Measurements from ENCODE around the gene SAMD11. TPM values are rescaled to one million over a fixed set of nuclear protein-coding genes. Genes with fewer than 3 reads are reported as not detected.

Gene SAMD11
- total RNA-seq, 1 experiment from 2014 or later, result 11.5 TPM

- TF ChIP-seq CTCF (IDR thresholded peaks at IDR 0.05 in 2 of 3, conservative IDR thresholded peaks at IDR 0.05 in 1 of 3; ENCODE audit: borderline replicate concordance in 1 of 3, insufficient read depth in 1 of 3, low read depth in 2 of 3, low read length in 2 of 3), result no peak
- TF ChIP-seq ZNF274 (IDR thresholded peaks at IDR 0.05; ENCODE audit: low read depth, low read length), result no peak
- TF ChIP-seq YY1 (IDR thresholded peaks at IDR 0.05; ENCODE audit: extremely low read depth, insufficient replicate concordance, low read depth, low read length), result no peak
- no peak for TF ChIP-seq EGR1 (IDR thresholded peaks at IDR 0.05; ENCODE audit: low read depth)
These were observed 39.6 kb downstream of the SAMD11 start (continued) for GRCh38 chr1:963301-963651.

GRCh38 chr1:963746-964525 lies 40.2 kb downstream of the SAMD11 start:
- H3K27me3 ChIP-seq (ENCODE audit: insufficient read depth, low read length), result no peaks in the 10 kb centered on the region
- no peak overlapping the region for H3K9ac ChIP-seq (ENCODE audit: low read length)
- no peak overlapping the region for H2AFZ ChIP-seq (ENCODE audit: low read depth, low read length, poor library complexity, severe bottlenecking)
- H4K20me1 ChIP-seq (ENCODE audit: insufficient read depth), result no peaks in the 10 kb centered on the region
- no peak overlapping the region for H3K27ac ChIP-seq (ENCODE audit: low read depth, low read length)
- CTCF ChIA-PET, result no interaction called here
- RAD21 ChIA-PET (ENCODE audit: low non-redundant PET in 1 of 2, low total read pairs in 2 of 2, uncharacterized antibody in 2 of 2, unreplicated experiment in 2 of 2), result no interaction called here
- TF ChIP-seq YY1 (IDR thresholded peaks at IDR 0.05; ENCODE audit: extremely low read depth, insufficient replicate concordance, low read depth, low read length), result no peak
- no peak for TF ChIP-seq SP1 (IDR thresholded peaks at IDR 0.05; ENCODE audit: low read depth)
- no peak for TF ChIP-seq MAX (IDR thresholded peaks at IDR 0.05)
- TF ChIP-seq CBX3 (IDR thresholded peaks at IDR 0.05; ENCODE audit: low read depth), result no peak
- H3K79me2 ChIP-seq (ENCODE audit: insufficient read depth, low read length), result peaks cover 27% of the 10 kb centered on the region
- POLR2A ChIA-PET, result interaction anchor here (0.7 kb wide), 1 partner anchor 50 kb away, joined by 3 read pairs; the partner anchor contains the start of gene ISG15
- no peak for DNase-seq (ENCODE audit: low read depth, low spot score)
- H3K4me3 ChIP-seq (replicated peaks in 1 of 2; ENCODE audit: low read depth in 1 of 2, low read length in 2 of 2), result no peak overlapping the region
- H3K36me3 ChIP-seq (ENCODE audit: control insufficient read depth in 1 of 2, insufficient read depth in 2 of 2, low read length in 2 of 2), result peaks cover 11 to 19% of the 10 kb centered on the region in 2 experiments; a peak in 3 of 4 replicates
- H3K4me2 ChIP-seq (ENCODE audit: low read length), result no peak overlapping the region
- ATAC-seq, result no peak
- no peaks in the 10 kb centered on the region for H3K9me3 ChIP-seq (ENCODE audit: control insufficient read depth in 1 of 2, insufficient read depth in 1 of 2, low read depth in 1 of 2, low read length in 2 of 2)
- BruUV-seq (replicated peaks), result no TSS peak
- H3K4me1 ChIP-seq (ENCODE audit: control insufficient read depth in 1 of 2, insufficient read depth in 2 of 2, low read length in 2 of 2), result peaks cover 21 to 41% of the 10 kb centered on the region in 2 experiments
- H3K9me2 ChIP-seq (ENCODE audit: insufficient read depth), result no peaks in the 10 kb centered on the region
- intact Hi-C loops (cut with micrococcal nuclease), result loop anchor here (5.0 kb wide), 1 partner anchor 62 kb away; no protein-coding TSS in a partner anchor
